NCI-H345 treated with DMSO at 0.1 percent for 48 hours (cell line): ENCODE measurements around the gene KIAA0825.

Source experiments
- DNase-seq: peaks from one replicate; lab custom pipeline; 2025; ENCODE audit not compliant: unreplicated experiment; lab: John Stamatoyannopoulos, UW

The KIAA0825 gene

DNA sequence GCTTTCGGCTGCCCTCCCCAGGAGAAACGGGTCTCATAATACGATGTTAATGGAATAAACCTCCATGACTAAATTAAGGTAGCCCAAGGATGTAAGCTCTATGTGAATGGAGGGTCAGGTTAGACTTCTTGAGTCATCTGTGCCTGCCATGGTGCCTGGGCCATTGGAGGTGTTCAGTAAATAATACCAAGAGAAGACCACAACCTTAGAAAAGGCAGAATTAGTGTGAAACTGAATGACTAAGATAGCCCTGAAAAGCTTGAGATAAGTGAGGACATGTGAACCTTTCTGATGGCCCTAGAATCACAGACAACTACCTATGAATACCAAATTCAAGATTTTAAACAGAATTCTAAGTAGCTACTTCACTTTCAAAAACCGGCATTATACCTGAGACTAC, 160.6 kb downstream of the KIAA0825 start:
- no peak for DNase-seq

DNA sequence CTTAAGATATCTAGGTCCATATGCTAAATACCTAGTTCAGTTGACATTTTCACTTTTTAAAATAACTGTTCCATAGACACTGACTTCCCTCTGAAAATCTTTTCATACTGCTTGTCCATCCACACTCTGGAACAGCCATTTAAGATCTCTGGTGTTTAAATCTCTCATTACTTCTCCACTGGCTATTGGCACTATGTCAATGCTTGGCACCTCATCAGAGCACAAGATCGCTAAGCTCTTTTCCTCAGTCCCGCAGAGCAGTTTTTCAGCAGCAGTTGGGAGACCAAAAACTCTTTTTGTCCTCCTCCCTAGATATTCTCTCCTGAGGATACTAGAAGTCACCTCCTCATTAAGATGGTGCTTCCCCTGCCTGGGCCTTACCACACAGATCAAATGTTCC, 172.7 kb downstream of the KIAA0825 start:
- DNase-seq, result no peak

DNA sequence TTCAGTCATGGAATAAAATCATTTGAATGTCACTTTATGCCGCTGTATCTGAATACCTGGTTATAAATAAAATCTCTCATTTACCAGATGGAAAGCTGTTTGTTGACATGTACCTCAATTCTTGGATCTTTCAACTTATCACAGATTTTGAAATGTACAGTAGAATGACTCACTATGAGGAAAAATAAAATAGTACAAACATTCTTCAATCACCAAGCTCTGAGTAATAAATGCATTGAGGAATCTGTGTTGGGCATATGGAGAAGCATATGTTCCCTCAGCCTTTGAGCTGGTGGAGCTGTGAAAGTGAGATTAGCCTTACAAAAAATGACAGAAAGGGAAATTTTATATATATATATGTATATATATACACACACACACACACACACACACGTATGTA, 175.4 kb downstream of the KIAA0825 start:
- no peak for DNase-seq

DNA sequence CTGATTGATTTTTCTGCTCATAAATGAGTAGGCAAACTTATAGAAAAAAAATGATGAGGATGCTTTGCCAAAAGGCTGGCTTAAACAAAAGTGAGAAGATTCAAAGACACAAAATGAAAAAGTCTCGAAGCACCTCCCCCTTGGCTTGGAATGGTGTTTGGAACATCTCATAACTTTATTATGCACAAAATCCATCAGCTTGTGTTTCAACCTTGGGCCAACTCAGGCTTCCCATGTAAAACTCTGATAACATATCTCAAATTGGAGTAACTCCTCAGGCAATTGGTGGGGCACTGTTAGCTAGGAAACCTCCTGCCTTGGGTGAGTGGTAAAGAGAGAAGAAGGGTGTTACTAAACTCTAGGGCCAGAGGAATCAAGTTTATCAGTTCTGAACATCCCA, 176.3 kb downstream of the KIAA0825 start:
- no peak for DNase-seq

DNA sequence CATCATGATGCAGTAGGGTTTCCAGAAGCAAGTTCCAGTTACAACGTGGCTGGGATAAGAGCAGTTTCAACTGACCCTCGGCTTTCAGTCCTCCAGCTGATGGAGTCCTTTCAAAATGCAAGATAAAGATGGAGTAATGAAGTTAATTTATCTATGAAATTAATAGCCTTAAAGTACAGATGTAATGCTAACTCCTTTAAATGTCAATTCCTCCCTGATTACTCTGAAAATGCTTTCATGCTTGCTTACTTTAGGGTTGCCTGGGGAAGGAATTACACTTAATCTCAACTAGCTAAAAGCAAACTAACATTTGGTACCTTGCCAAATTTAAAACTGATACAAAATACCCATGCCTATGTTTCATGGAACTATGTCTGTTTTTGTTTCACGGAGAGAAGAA, 178.4 kb downstream of the KIAA0825 start:
- DNase-seq, result no peak

DNA sequence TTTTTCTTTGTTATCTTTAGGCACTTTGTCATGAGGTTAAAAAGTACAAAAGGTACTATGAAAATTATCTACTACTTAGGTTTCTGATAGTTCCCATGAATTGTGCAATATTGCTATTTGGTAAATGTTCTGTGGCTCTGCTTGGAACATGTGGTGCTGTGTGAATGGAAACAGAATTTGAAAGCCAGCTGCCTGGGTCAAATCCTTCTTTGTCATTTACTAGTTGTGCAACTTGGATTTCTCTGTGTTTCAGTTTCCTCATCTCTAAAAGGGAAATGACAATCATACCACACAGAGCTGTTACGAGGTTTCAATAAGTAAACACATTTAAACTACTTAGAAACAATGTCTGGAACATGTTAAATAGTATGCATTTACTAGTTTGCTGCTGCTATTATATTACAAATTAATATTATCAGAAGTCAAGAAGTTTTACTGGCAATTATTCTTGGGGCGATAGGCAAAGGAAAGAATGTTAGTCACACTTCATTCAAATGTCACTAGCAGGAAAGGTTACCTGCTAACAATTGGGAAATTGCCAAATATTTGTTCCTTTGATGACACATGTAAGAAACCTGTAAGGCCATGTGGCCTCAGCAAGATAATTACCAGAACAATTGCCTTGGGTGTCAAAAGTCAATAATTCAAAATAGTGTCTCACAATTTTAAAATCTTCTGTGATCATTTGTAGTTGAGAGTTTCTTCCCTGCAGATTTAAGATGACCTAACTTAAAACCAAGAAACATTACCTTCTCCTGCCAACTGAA, 184.8 kb downstream of the KIAA0825 start:
- DNase-seq, result no peak

DNA sequence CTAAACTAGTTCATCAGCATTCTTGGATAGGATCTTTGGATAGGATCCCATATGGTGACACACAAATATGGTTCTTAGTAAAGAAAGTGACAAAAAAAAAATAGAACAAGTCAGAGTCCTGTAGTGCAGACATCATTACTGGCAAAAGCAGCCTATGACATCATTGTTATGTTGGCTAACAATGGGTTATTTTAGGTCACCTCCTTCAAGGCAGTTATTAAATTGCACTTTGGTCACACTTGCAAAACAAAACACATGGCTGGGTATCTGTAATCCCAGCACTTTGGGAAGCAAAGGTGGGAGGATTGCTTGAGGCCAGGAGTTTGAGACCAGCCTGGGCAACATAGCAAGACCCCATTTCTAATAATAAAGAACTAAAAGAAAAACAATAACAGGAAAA, 185.9 kb downstream of the KIAA0825 start:
- no peak for DNase-seq

DNA sequence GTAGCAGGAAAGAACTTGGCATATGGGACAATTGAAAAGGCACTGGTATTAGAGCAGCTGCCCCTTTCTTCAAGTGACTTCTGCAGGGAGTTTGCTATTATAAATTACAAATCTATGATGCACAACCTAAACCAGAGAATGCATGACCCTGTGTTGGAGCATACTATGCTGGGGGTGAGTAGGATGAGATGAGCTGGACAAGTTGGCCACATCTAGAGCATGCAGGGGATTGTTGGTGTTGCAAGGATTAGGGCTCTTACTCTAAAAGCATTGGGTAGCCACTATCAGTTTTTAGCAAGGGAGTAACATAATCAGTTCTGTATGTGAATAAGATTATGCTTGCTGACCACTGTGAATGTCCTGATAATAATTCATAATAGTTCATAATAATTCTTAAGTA, 186.7 kb downstream of the KIAA0825 start:
- no peak for DNase-seq

DNA sequence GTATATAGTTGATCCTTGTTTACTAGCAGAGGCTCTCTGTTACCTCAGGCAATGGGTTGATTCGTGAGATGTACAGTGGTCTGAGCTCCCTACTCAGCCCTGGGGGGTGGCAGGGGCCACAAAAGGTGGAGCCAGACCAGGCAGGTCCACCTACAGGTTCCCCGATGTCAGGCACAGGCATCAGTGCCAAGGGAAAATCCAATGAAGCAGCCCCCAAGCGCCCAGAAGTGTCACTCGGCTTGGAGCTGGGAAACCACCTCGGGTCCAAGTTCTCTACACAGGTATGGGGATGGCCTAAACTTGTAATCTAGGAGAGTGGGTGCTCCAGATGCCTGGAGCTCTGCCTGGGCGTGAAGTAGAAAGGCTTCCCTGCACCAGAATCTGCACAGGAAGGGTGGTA, 188.8 kb downstream of the KIAA0825 start:
- DNase-seq, result no peak

DNA sequence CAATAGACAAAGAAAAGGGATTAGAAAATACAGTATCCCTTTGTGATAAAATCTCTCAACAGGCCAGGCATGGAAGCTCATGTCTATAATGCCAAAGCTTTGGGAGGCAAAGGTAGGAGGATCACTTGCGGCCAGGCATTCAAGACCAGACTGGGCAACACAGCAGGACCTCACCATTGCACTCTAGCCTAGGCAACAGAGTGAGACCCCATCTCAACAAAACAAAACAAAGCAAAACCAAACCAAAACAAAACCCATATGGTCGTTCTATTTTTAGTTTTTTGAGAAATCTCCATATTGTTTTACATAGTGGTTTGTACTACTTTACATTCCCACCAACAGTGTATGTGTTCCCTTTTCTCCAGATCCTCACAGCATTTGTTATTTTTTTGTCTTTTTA, 193.0 kb downstream of the KIAA0825 start:
- no peak for DNase-seq

DNA sequence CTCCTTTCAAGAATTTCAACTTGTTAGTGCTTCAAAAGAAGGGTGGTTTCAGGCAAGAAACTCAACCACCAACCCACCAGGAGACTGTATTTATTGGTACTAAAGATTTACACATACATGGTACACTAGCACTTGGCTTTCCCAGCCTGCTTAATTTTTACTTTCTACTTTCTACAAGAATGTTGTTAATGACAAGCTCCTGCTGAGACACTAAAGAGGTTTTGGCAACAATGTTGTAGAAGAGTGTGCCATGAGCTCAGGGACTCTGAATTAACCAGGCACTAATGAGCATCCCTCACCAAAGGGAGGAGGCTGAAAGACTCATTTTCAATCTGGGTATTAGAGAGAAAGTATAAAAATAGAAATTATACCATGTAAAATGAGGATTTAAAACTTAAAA, 195.0 kb downstream of the KIAA0825 start:
- DNase-seq, result no peak

DNA sequence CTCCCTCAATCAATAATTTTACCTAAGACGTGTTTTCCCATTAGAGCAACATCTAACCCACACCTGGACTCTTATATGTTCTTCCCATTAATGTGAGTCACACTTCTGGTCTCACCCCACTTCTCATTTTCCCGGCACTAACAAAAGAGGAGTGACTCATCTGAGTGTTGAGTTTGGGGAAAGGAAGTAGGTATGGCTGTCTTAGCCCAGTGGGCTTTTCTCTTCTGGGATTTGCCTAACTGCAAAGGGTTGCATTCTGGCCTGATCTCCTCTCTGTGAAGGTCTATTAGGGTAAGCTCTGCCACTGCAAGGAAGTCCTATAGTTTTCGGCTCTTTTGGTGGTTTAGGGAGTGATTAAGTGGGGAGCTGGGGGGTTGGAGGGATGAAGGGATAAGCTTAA, 195.6 kb downstream of the KIAA0825 start:
- DNase-seq, result no peak

DNA sequence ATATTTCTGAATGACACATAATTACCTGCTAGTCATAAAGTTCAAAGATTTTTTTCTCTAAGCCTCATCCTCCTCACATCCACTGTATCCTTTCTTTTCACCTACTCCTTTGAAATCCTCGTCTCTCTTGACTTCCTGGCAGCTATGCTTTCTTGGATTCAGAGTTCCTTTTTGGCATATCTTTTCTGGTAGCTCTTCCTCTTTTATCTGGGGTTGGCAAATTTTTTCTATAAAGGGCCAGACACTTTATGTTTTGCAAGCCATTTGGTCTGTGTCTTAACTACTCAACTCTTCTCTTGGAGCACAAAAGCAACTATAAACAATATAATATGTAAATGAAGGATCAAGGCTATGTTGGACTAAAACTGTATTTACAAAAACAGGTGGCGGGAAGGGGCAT, 197.5 kb downstream of the KIAA0825 start:
- no peak for DNase-seq

DNA sequence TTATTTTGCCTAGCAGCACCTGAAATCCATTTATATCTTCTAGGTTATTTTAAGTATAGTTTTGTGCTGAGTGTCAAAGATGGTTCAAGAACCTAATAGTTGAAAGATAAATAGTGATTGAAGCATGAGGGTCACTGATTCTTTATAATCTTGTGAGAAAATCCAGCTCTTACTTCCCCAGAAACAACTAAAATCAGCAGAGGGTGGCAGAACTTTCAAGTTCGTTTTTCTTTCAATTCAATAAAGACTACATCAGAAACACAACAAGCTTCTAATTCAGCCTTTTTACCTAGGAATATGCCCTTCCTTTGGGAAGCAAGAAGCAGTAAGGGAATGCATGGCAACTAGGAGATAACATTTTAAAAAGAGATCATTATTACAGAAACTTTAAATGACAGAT, 202.6 kb downstream of the KIAA0825 start:
- DNase-seq, result no peak

DNA sequence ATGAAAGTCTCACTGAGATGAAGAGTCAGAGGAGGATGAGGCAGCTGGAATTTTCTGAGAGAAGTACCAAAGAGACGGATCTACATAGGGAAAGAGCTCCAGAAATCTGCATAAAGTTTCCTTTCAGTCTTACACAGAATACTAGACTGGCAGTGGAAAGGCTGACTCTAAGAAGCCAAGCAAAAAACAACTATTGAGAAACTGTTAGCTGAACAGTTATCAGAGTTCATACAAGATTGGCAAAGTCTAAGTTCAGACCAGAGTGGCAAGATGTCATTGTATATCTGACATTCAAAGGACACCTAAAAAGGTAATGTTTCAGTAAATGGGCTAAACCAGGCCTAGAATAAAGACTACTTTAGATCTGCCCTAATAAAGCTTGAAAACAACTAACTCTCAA, 209.0 kb downstream of the KIAA0825 start:
- no peak for DNase-seq

DNA sequence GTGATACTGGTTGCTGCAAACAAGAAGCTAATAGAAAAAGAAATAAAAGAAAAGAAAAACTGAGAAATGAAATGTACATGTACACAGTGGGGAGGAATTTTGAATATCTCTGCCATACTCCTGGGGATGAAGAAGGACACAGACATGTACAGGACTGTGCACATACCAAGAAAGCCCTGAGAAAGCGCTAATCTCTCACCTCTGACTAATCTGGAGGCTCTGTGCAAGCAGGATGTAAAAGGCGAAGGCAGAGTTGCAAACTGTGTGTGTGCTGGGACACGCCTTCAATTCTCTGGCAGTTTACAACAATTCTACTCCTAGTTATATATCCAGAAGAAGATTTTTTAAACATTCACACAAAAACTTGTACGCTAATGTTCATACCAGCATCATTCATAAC, 211.4 kb downstream of the KIAA0825 start:
- DNase-seq, result no peak

DNA sequence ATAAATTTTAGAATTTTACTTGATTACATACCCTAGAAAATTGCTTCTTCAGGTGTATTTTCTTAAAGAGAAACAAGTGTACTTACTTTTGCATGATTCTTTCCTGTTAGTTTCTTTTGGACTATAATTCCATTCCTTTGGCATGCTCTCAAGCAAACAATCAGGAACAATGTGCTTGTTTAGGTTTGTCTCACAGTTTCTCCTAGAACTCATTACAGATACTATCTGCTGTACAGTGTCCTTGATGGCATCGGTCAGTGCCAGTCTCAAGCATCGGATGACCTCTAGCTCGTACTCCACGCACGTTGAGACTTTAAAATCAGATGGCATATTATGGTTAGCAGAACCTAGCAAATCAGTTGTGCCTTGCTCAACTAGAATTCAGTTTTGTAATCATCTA, 214.9 kb downstream of the KIAA0825 start:
- DNase-seq, result no peak

DNA sequence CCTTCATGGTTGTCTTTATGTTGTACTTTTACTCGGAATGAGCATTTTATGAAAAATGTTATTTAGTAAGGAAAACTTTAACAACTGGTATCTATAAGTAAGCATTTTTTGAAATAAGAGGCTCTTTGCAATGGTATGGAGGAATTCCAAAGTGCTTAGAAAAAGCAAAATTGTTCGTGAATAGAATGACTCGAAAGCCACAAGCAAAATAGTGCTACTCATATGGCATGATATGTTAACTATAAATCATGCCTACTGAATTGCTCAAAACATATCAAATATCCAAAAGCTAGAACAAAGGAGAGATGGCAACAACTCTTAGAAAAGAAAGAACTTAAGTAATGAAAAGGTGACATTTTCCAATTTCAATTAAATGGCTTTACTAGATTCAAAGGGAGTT, 216.3 kb downstream of the KIAA0825 start:
- DNase-seq, result no peak

DNA sequence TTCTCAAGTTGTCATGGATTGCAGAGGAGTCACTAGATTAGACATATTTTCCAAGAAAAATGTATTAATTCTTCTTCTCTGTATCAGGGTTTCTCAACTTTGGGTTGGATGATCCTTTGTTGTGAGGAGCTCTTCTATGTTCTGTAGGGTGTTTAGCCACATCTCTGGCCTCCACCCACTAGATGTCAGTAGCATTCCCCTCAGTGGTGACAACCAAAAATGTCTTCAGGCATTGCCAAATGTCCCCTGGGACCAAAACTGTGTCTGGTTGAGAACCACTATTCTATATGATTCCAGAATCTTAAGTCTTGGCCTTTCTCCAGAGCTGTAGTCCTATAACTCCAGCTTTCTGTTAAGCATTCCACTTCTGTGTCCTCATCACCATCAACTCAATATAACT, 220.9 kb downstream of the KIAA0825 start:
- DNase-seq, result no peak

DNA sequence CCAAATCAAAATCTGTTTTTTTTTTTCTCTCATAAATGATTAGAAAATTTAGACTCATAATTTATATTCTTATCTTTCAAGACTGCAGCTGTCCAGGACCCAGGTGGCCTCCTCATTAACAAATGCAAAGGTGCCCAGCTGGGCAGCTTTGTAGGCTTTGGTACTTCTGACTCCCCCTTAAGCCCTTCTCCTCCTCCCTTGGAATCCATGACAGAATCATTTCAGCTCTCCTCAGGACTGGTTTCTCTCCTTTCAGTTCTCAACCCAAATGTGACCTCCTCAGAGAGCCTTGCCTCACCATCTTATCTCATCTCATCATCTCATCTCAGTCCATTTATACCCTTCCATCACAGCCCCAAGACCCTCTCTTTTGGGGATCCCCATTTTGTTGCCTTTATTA, 221.7 kb downstream of the KIAA0825 start:
- DNase-seq, result no peak

DNA sequence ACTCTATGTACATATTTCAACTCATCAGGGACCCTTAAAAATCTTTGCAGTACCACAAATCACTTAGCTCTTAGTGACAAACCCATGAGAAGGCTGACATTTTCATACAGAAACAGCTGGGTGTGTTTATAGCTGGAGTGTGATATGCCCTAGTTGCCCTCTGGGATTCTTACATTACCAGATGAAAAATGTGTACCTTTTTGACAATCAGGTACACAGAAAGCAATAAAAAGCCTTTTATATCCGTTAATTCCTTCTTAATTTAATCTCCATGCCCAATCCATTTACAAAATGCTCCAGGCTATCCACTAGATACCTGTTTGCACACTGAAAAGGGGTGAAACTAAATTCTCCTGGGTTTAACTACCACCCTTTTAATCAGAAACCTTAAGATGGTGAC, 222.9 kb downstream of the KIAA0825 start:
- no peak for DNase-seq

DNA sequence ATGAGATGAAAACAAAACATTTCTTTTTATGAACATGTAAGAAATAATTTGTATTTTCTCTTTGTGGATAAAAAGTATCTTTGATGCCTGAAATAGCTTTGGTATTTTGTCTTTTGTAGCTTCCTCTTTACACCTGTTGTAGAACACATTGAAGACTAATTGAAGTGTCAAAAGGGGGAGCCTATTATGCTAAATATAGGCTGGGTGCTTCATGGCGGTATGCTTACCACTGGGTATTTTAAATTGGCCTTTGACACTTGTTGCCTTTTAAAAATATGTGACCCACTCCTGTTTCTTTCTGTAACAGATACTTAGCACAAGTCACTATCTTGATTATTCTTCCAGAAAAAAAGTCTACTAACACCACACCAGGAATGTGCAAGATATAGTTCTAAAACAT, 226.4 kb downstream of the KIAA0825 start:
- DNase-seq, result peak; percentile 16

DNA sequence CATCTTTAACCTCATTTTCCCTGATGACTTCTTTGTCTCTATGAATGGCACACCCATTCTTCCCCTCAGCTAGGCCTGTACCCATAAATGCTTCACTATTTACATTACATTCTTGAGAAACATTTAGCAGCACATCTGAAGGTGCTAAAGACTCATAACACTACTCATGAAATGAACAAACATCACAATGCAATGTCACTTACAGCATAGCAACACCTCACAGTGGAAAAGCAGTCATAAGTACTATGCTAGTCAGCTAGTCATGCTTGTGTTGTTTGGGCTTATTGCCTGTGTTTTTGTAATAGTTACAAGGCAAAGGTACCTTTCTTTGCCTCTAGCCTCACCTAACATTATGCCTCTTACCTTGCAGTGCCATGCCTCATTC, 228.9 kb downstream of the KIAA0825 start:
- no peak for DNase-seq
